DND-41 (cell line): ENCODE measurements around the gene KNG1.

Source experiments
- CTCF ChIP-seq: IDR thresholded peaks from 2 replicates; pipeline ENCODE4 v1.5.1; 2012; ENCODE audit warnings: borderline replicate concordance, low read length, moderate library complexity, mild to moderate bottlenecking; ENCODE audit not compliant: poor library complexity, severe bottlenecking; ENCODE audit errors: extremely low read depth
- EZH2 ChIP-seq: IDR thresholded peaks from 3 replicates; pipeline ENCODE4 v1.6.1; 2012; ENCODE audit warnings: borderline replicate concordance, low read depth, mild to moderate bottlenecking, moderate library complexity, low read length, inconsistent platforms; ENCODE audit not compliant: severe bottlenecking

GRCh38 chr3:186694288-186695032, 22.7 kb upstream of the KNG1 start:
- TF ChIP-seq CTCF: no peak
- TF ChIP-seq EZH2: no peak
